WI38 (cell line): ENCODE data around the gene H2BK1.

Experiments used
- H3K4me3 ChIP-seq: 2 replicates; pipeline ENCODE4 v1.5.1; 2011; ENCODE audit warnings: low read depth, mild to moderate bottlenecking, control low read depth, low read length
- CTCF ChIP-seq: IDR thresholded peaks from 2 replicates; pipeline ENCODE4 v1.5.1; 2012; ENCODE audit warnings: low read depth, mild to moderate bottlenecking, control low read depth, low read length

H2BK1 gene

DNA sequence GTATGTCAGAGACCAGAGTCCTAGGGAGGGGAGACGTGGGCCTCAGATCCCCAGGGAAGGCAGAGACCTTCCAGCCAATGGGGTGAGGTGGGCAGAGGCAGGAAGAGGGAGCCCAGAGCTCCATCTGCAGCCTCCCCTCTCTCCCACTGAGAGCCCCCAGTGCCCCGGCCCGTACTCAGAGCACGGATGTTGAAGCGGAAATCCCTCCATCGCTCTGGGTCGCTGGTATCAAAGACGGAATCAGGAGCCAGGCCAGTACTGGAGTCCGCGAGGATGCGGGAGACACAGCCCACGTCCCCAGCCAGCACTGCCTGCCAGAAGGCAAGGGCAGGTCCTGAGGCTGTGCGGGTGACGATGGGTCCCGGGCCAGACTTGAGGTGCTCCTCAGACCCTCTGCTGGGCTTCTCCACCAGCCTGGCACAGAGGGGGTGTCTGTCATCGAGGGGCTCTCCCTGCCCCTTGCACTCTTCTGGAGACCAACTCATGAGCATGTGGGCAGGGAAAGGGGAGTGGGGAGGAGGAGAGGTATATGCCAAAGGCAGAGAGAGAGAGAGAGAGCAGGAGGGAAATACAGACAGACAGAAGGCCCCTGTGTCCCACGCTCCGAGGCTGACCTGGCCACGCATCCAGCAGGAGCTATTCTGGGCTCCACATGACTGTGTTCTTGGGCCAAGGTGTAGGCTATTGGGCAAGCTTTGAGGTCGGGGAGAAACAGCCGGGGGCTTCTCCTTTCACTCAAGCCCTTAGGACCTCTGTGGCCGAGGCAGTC lies 23.5 kb downstream of the H2BK1 start, which contains the start of gene ASB10:
ASB10 (minus strand) TSS at position 611 of the 769 bp plus-strand sequence; CDS start at position 491, 120 bp downstream.
- no peak for TF ChIP-seq CTCF

GRCh38 chr7:151185762-151186639 lies 24.3 kb downstream of the H2BK1 start:
- no peak for TF ChIP-seq CTCF
- no peak overlapping the region for H3K4me3 ChIP-seq

More for the DNA sequence above, 23.5 kb downstream of the H2BK1 start, which contains the start of gene ASB10:
- H3K4me3 ChIP-seq = no peak within 1 kb of the TSS

GRCh38 chr7:151181011-151181431 lies 29.3 kb downstream of the H2BK1 start:
- H3K4me3 ChIP-seq = no peak overlapping the region

GRCh38 chr7:151179946-151180345 lies 30.3 kb downstream of the H2BK1 start:
- TF ChIP-seq CTCF = no peak

More at GRCh38 chr7:151181011-151181431, 29.3 kb downstream of the H2BK1 start:
- TF ChIP-seq CTCF = no peak

DNA sequence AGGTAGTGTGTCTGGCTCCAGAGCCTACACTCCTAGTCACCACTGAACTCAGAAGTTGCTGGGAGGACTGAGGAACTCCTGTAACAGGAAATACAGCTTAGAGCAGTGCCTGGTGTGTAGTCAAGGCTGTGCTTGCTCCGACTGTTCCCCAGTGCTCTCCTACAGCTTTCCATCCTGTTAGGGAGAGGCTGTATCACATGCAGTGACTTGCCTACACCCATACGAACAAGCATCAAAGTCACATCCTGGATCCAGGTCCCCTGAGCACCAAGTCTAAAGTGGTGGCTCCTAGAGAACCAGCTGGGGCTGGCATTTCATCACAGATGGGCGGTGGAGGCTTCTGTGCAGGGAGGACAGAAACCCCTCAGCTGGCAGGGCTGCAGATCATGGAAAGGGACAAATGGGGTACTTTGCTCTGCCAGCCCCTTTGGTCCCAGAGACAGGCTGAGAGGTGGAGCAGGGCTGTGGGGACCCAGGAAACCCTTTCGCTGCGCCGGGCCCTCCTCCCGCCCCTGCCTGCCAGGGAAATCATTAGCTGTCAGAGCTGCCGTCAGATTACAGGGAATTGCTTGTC lies 30.9 kb downstream of the H2BK1 start:
- H3K4me3 ChIP-seq = no peak overlapping the region
- TF ChIP-seq CTCF = no peak

More at GRCh38 chr7:151179946-151180345, 30.3 kb downstream of the H2BK1 start:
- H3K4me3 ChIP-seq = no peak overlapping the region

DNA sequence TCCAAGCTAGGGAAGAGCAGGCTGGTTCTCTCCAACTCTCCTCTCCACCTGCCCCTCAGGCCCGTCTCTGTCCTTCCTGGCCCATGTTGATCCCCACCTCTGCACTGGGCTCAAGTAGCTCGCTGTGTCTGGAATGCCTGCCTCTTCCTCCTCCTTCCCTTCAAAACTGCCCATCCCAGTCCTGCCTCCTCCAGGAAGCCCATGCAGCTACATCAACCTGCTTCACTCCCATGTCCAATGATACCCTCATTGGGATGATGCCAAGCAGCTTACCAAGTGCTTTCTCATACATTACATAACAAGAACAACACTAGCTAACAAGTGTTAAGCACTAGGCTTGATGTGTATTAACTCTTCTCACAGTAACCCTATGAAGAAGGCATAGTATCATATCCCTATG lies 31.5 kb downstream of the H2BK1 start:
- no peak for TF ChIP-seq CTCF

More for the DNA sequence above, 31.5 kb downstream of the H2BK1 start:
- no peak overlapping the region for H3K4me3 ChIP-seq
